Central memory CD8-positive, alpha-beta T cell (primary cell): ENCODE measurements around the gene KRTAP5-4.
"Not testable (repeated sequence)": the region's sequence is repeated elsewhere in the genome, so short reads cannot be mapped to it uniquely, and the experiment has no call there.

ENCODE experiments used
- ATAC-seq: fragments of 150-1000 bp; cut with Tn5 transposase; replicated peaks from 2 replicates; pipeline ENCODE4 v1.10.0; 2022; ENCODE audit warnings: mild to moderate bottlenecking, moderate FRiP score, moderate number of reproducible peaks; ENCODE audit not compliant: poor library complexity, severe bottlenecking; ENCODE audit errors: extremely low read depth
- DNase-seq, 2 donors: peaks; one replicate each; pipeline ENCODE4 v3.0.0; 2021; ENCODE audit warnings: low spot score in 2 of 2
- H3K27ac Mint-ChIP-seq: one replicate; pipeline ENCODE4 v1.8.0; 2022; ENCODE audit warnings: low read depth, mild to moderate bottlenecking, moderate library complexity, mixed read lengths
- H3K27me3 Mint-ChIP-seq: one replicate; pipeline ENCODE4 v1.8.0; 2022; ENCODE audit warnings: mixed read lengths
- H3K36me3 Mint-ChIP-seq: one replicate; pipeline ENCODE4 v1.8.0; 2022; ENCODE audit warnings: mild to moderate bottlenecking, moderate library complexity, mixed read lengths; ENCODE audit not compliant: insufficient read depth
- H3K4me1 Mint-ChIP-seq: one replicate; pipeline ENCODE4 v1.8.0; 2022; ENCODE audit warnings: mixed read lengths
- H3K4me3 Mint-ChIP-seq: one replicate; pipeline ENCODE4 v1.8.0; 2022; ENCODE audit warnings: mild to moderate bottlenecking, moderate library complexity, mixed read lengths
- H3K9me3 Mint-ChIP-seq: one replicate; pipeline ENCODE4 v1.8.0; 2022; ENCODE audit warnings: mixed read lengths

The KRTAP5-4 gene

GRCh38 chr11:1601663-1602062 is 20.3 kb downstream of the KRTAP5-4 start:
- not testable (repeated sequence) for H3K36me3 Mint-ChIP-seq, H3K4me1 Mint-ChIP-seq, H3K27ac Mint-ChIP-seq, H3K9me3 Mint-ChIP-seq, DNase-seq, H3K4me3 Mint-ChIP-seq, ATAC-seq
- H3K27me3 Mint-ChIP-seq = peaks cover 54% of the 10 kb centered on the region

- H3K9me3 Mint-ChIP-seq = no peaks in the 10 kb centered on the region
- peaks cover 3% of the 10 kb centered on the region for H3K4me1 Mint-ChIP-seq
- no peak overlapping the region for H3K4me3 Mint-ChIP-seq
- H3K36me3 Mint-ChIP-seq = no peaks in the 10 kb centered on the region
- no peak for DNase-seq
- H3K27ac Mint-ChIP-seq = no peak overlapping the region
- H3K27me3 Mint-ChIP-seq = peaks cover 58% of the 10 kb centered on the region
- no peak for ATAC-seq
These were observed 21.3 kb downstream of the KRTAP5-4 start for GRCh38 chr11:1600626-1601025.

GRCh38 chr11:1598816-1599215 is 23.1 kb downstream of the KRTAP5-4 start:
- H3K27me3 Mint-ChIP-seq = peaks cover 70% of the 10 kb centered on the region
- peaks cover 8% of the 10 kb centered on the region for H3K4me1 Mint-ChIP-seq
- no peak overlapping the region for H3K27ac Mint-ChIP-seq
- no peaks in the 10 kb centered on the region for H3K36me3 Mint-ChIP-seq
- no peak overlapping the region for H3K4me3 Mint-ChIP-seq
- ATAC-seq (no peak), DNase-seq (no peak)
- H3K9me3 Mint-ChIP-seq = no peaks in the 10 kb centered on the region

- not testable (repeated sequence) for H3K27ac Mint-ChIP-seq, H3K4me1 Mint-ChIP-seq, H3K9me3 Mint-ChIP-seq, DNase-seq, ATAC-seq, H3K36me3 Mint-ChIP-seq, H3K4me3 Mint-ChIP-seq
- H3K27me3 Mint-ChIP-seq = peaks cover 70% of the 10 kb centered on the region
These were observed 23.5 kb downstream of the KRTAP5-4 start for GRCh38 chr11:1598406-1598805.

GRCh38 chr11:1597994-1598380 is 24.0 kb downstream of the KRTAP5-4 start, which contains the start of gene KRTAP5-2:
KRTAP5-2 (minus strand) TSS chr11:1598294; CDS start chr11:1598250, 44 bp downstream.
- no peaks in the 10 kb centered on the region for H3K9me3 Mint-ChIP-seq
- peaks cover 66% of the 10 kb centered on the region for H3K27me3 Mint-ChIP-seq
- no peak within 1 kb of the TSS for H3K27ac Mint-ChIP-seq
- no peak for ATAC-seq
- H3K36me3 Mint-ChIP-seq = no peaks in the 10 kb centered on the region
- peaks cover 8% of the 10 kb centered on the region for H3K4me1 Mint-ChIP-seq
- H3K4me3 Mint-ChIP-seq = no peak within 1 kb of the TSS
- DNase-seq = no peak

GRCh38 chr11:1597331-1597993 is 24.5 kb downstream of the KRTAP5-4 start:
- Mint-ChIP-seq H3K4me3 (no peak overlapping the region), H3K36me3 (no peaks in the 10 kb centered on the region), H3K27ac (no peak overlapping the region), H3K27me3 (peaks cover 62% of the 10 kb centered on the region), H3K4me1 (peaks cover 8% of the 10 kb centered on the region), H3K9me3 (no peaks in the 10 kb centered on the region)
- no peak for ATAC-seq
- no peak for DNase-seq

GRCh38 chr11:1596576-1597121 is 25.3 kb downstream of the KRTAP5-4 start:
- not testable (repeated sequence) for DNase-seq, H3K4me1 Mint-ChIP-seq, ATAC-seq, H3K36me3 Mint-ChIP-seq, H3K9me3 Mint-ChIP-seq, H3K4me3 Mint-ChIP-seq, H3K27ac Mint-ChIP-seq
- H3K27me3 Mint-ChIP-seq = peaks cover 55% of the 10 kb centered on the region

- ATAC-seq, H3K27ac Mint-ChIP-seq, H3K4me3 Mint-ChIP-seq, H3K4me1 Mint-ChIP-seq, DNase-seq, H3K9me3 Mint-ChIP-seq, H3K36me3 Mint-ChIP-seq: not testable (repeated sequence)
- H3K27me3 Mint-ChIP-seq = peaks cover 53% of the 10 kb centered on the region
These were observed 25.9 kb downstream of the KRTAP5-4 start for GRCh38 chr11:1595994-1596575.

- peaks cover 32% of the 10 kb centered on the region for H3K27me3 Mint-ChIP-seq
These were observed 29.3 kb downstream of the KRTAP5-4 start for GRCh38 chr11:1592628-1593027.

GRCh38 chr11:1589996-1590395 is 31.9 kb downstream of the KRTAP5-4 start:
- H3K4me3 Mint-ChIP-seq = no peak overlapping the region

More at GRCh38 chr11:1592628-1593027, 29.3 kb downstream of the KRTAP5-4 start:
- no peak for ATAC-seq
- Mint-ChIP-seq H3K4me1 (peaks cover 22% of the 10 kb centered on the region), H3K9me3 (no peaks in the 10 kb centered on the region), H3K27ac (no peak overlapping the region), H3K4me3 (no peak overlapping the region), H3K36me3 (no peaks in the 10 kb centered on the region)
- DNase-seq = no peak

GRCh38 chr11:1589191-1589963 is 32.6 kb downstream of the KRTAP5-4 start:
- peaks cover 14% of the 10 kb centered on the region for H3K4me1 Mint-ChIP-seq
- H3K9me3 Mint-ChIP-seq, DNase-seq, H3K27me3 Mint-ChIP-seq, H3K36me3 Mint-ChIP-seq: not testable (repeated sequence)
- peak overlapping the region; percentile 67 for H3K4me3 Mint-ChIP-seq
- peak; percentile 56 for ATAC-seq
- H3K27ac Mint-ChIP-seq = peak overlapping the region; percentile 90

More at GRCh38 chr11:1589996-1590395, 31.9 kb downstream of the KRTAP5-4 start:
- no peak for ATAC-seq
- Mint-ChIP-seq H3K36me3 (no peaks in the 10 kb centered on the region), H3K27ac (no peak overlapping the region), H3K9me3 (no peaks in the 10 kb centered on the region), H3K4me1 (peaks cover 13% of the 10 kb centered on the region), H3K27me3 (peaks cover 6% of the 10 kb centered on the region)
- DNase-seq = no peak

- DNase-seq (no peak), ATAC-seq (no peak)
- H3K4me1 Mint-ChIP-seq = peaks cover 21% of the 10 kb centered on the region
- no peaks in the 10 kb centered on the region for H3K36me3 Mint-ChIP-seq
- H3K27me3 Mint-ChIP-seq = no peaks in the 10 kb centered on the region
- no peak overlapping the region for H3K27ac Mint-ChIP-seq
- H3K4me3 Mint-ChIP-seq = no peak overlapping the region
- no peaks in the 10 kb centered on the region for H3K9me3 Mint-ChIP-seq
These were observed 35.2 kb downstream of the KRTAP5-4 start for GRCh38 chr11:1586699-1587098.
